Activated T-cell treated with anti-CD3 and anti-CD28 coated beads for 4 hours (primary cell): ENCODE results near the gene MED28.

ENCODE experiments used
- DNase-seq: peaks from one replicate; pipeline ENCODE4 v3.0.0-alpha.2; 2020

The MED28 gene

GRCh38 chr4:17667653-17668201 is 53.3 kb downstream of the MED28 start:
- no peak for DNase-seq

GRCh38 chr4:17670423-17670822 is 56.0 kb downstream of the MED28 start:
- no peak for DNase-seq

GRCh38 chr4:17680559-17681280 is 66.3 kb downstream of the MED28 start:
- no peak for DNase-seq

- DNase-seq, result no peak
Measured at GRCh38 chr4:17681281-17682221, 67.1 kb downstream of the MED28 start.

- DNase-seq, result no peak
Measured at GRCh38 chr4:17682222-17682566, 67.8 kb downstream of the MED28 start.
